IMR-90 (cell line): ENCODE data around the gene RGS9. TPM values are rescaled to one million over a fixed set of nuclear protein-coding genes. Genes with fewer than 3 reads are reported as not detected.
"Not testable (repeated sequence)": the region's sequence is repeated elsewhere in the genome, so short reads cannot be mapped to it uniquely, and the experiment has no call there.

Experiments
- ATAC-seq: fragments of 200-7000 bp; cut with Tn5 transposase; 2 replicates; pipeline ENCODE4 v1.9.1; 2020; ENCODE audit warnings: low read depth, mild to moderate bottlenecking, moderate library complexity
- BruUV-seq: library from RNA; stranded (reverse); fragments of 400-500 nt; replicated peaks from 2 replicates; lab custom pipeline; 2021; lab: Mats Ljungman, UMichigan
- CTCF ChIA-PET: fragments of 300-600 bp; formaldehyde crosslinking; extraction: SDS; loops from one replicate; lab custom pipeline; 2021; ENCODE audit warnings: antibody characterized with exemption; lab: Yijun Ruan, JAX
- POLR2A ChIA-PET: fragments of 300-600 bp; sonication (Branson Sonifier 250); formaldehyde crosslinking; loops from one replicate; lab custom pipeline; 2022; ENCODE audit warnings: antibody characterized with exemption; ENCODE audit not compliant: unreplicated experiment; lab: Charles Lee
- DNase-seq: peaks from one replicate; pipeline ENCODE4 v3.0.0; 2013
- H2AFZ ChIP-seq: replicated peaks from 2 replicates; pipeline ENCODE3; 2013; ENCODE audit warnings: low read length, mild to moderate bottlenecking; ENCODE audit not compliant: poor library complexity
- H2AK5ac ChIP-seq: 2 replicates; pipeline ENCODE4 v1.6.1; 2013; ENCODE audit warnings: low read depth, low read length, inconsistent platforms
- H2AK9ac ChIP-seq: replicated peaks from 2 replicates; pipeline ENCODE3; 2013; ENCODE audit warnings: mild to moderate bottlenecking, low read depth, low read length, moderate library complexity; ENCODE audit not compliant: poor library complexity
- H2BK120ac ChIP-seq: 2 replicates; pipeline ENCODE4 v1.6.1; 2013; ENCODE audit warnings: low read depth, low read length, inconsistent platforms
- H2BK15ac ChIP-seq: 3 replicates; pipeline ENCODE4 v1.6.1; 2013; ENCODE audit warnings: low read depth, low read length, inconsistent platforms
- H2BK20ac ChIP-seq: 2 replicates; pipeline ENCODE4 v1.6.1; 2013; ENCODE audit warnings: low read depth, mild to moderate bottlenecking, inconsistent platforms, low read length, moderate library complexity
- H2BK5ac ChIP-seq: 2 replicates; pipeline ENCODE4 v1.6.1; 2013; ENCODE audit warnings: mild to moderate bottlenecking, low read depth, low read length, inconsistent platforms; ENCODE audit not compliant: poor library complexity, severe bottlenecking
- H3K14ac ChIP-seq: replicated peaks from 2 replicates; pipeline ENCODE4 v1.6.1; 2013; ENCODE audit warnings: low read depth, low read length, inconsistent platforms
- H3K18ac ChIP-seq: 2 replicates; pipeline ENCODE4 v1.6.1; 2013; ENCODE audit warnings: low read depth, low read length, control low read depth
- H3K23ac ChIP-seq: 2 replicates; pipeline ENCODE4 v1.6.1; 2013; ENCODE audit warnings: low read depth, low read length, inconsistent platforms
- H3K27ac ChIP-seq: 2 replicates; pipeline ENCODE4 v1.5.1; 2013; ENCODE audit warnings: mild to moderate bottlenecking, control low read depth, low read length; ENCODE audit not compliant: insufficient read depth
- H3K27me3 ChIP-seq: 2 replicates; pipeline ENCODE4 v1.6.1; 2013; ENCODE audit warnings: low read length; ENCODE audit not compliant: control insufficient read depth, insufficient read depth
- H3K36me3 ChIP-seq: 2 replicates; pipeline ENCODE4 v1.6.1; 2013; ENCODE audit warnings: low read length, mixed read lengths; ENCODE audit not compliant: control insufficient read depth, insufficient read depth
- H3K4ac ChIP-seq: 2 replicates; pipeline ENCODE4 v1.6.1; 2013; ENCODE audit warnings: low read depth, low read length, inconsistent platforms
- H3K4me1 ChIP-seq: 2 replicates; pipeline ENCODE4 v1.6.1; 2013; ENCODE audit warnings: low read length, mixed read lengths; ENCODE audit not compliant: control insufficient read depth, insufficient read depth
- H3K4me2 ChIP-seq: 2 replicates; pipeline ENCODE4 v1.6.1; 2013; ENCODE audit warnings: low read depth, mild to moderate bottlenecking, control low read depth, low read length, moderate library complexity
- H3K4me3 ChIP-seq: 2 replicates; pipeline ENCODE4 v1.5.1; 2013; ENCODE audit warnings: low read depth, mild to moderate bottlenecking, control low read depth, low read length, moderate library complexity; ENCODE audit not compliant: insufficient read depth
- H3K56ac ChIP-seq: 2 replicates; pipeline ENCODE4 v1.6.1; 2013; ENCODE audit warnings: low read length, inconsistent platforms; ENCODE audit not compliant: insufficient read depth; ENCODE audit errors: extremely low read depth
- H3K79me1 ChIP-seq, 2 experiments: 2 replicates each; pipeline ENCODE4 v1.6.1; 2013; ENCODE audit warnings: low read length in 2 of 2, inconsistent platforms in 1 of 2, low read depth in 1 of 2
- H3K9ac ChIP-seq: 2 replicates; pipeline ENCODE4 v1.6.1; 2013; ENCODE audit warnings: low read depth, low read length, control low read depth
- H3K9me1 ChIP-seq: 2 replicates; pipeline ENCODE4 v1.6.1; 2013; ENCODE audit warnings: low read length, inconsistent platforms; ENCODE audit not compliant: insufficient read depth
- H3K9me3 ChIP-seq: 2 replicates; pipeline ENCODE4 v1.6.1; 2013; ENCODE audit warnings: low read length; ENCODE audit not compliant: control insufficient read depth, insufficient read depth
- H4K20me1 ChIP-seq: 2 replicates; pipeline ENCODE4 v1.6.1; 2013; ENCODE audit warnings: low read length, inconsistent platforms; ENCODE audit not compliant: insufficient read depth
- H4K5ac ChIP-seq: 2 replicates; pipeline ENCODE4 v1.6.1; 2013; ENCODE audit warnings: mild to moderate bottlenecking, low read depth, low read length, control low read depth
- H4K8ac ChIP-seq, 2 experiments: 2 replicates each; pipeline ENCODE4 v1.6.1; 2013; ENCODE audit warnings: low read depth in 2 of 2, low read length in 2 of 2, control low read depth in 1 of 2, inconsistent platforms in 1 of 2
- H4K91ac ChIP-seq: 2 replicates; pipeline ENCODE4 v1.6.1; 2013; ENCODE audit warnings: low read depth, low read length, inconsistent platforms; ENCODE audit not compliant: insufficient read depth
- WGBS, 2 experiments: methylation state at CpG; one replicate each; pipeline versions ENCODE4 v1.1.5 to v1.1.7; 2013; ENCODE audit warnings: missing lambda C conversion rate in 2 of 2; ENCODE audit not compliant: insufficient read length in 1 of 2; ENCODE audit errors: extremely low coverage in 2 of 2; 5-methylcytosine and 5-hydroxymethylcytosine counted together
- dilution Hi-C: fragments of 300-500 bp; cut with HindIII; formaldehyde crosslinking; loops from one replicate; pipeline ENCODE4 v1.14.3; 2018; ENCODE audit warnings: low sequenced_read_pairs; ENCODE audit not compliant: unreplicated experiment
- in situ Hi-C: fragments of 300-500 bp; cut with MboI; formaldehyde crosslinking; loops from 3 replicates; pipeline ENCODE4 v1.14.3; 2019; ENCODE audit warnings: low sequenced_read_pairs, inconsistent platforms, mixed read lengths
- intact Hi-C: fragments of 100-400 bp; cut with micrococcal nuclease; formaldehyde crosslinking; loops from 2 replicates; pipeline ENCODE4 v1.10.0; 2022
- polyA plus RNA-seq, 3 experiments: library from polyadenylated mRNA; depleted of rRNA; stranded (reverse); fragments of >200 nt; gene quantifications; 2 replicates each; pipeline ENCODE4 v1.2.3, GENCODE V29; 2012; ENCODE audit warnings: low replicate concordance in 1 of 3
- total RNA-seq: library from RNA; depleted of rRNA; stranded (reverse); fragments of >200 nt; gene quantifications from 2 replicates; pipeline ENCODE4 v1.2.3, GENCODE V29; 2012

The RGS9 gene
- total and polyA plus RNA-seq, 2 of the 4 experiments (the other 2 are of a cell fraction): 0.90 to 1.1 TPM

GRCh38 chr17:65180276-65180675 is 43.1 kb downstream of the RGS9 start:
- Histone ChIP-seq H3K4ac (0 out of 2 replicates have a peak overlapping the region, but pooled peaks have one; percentile 88), H2BK120ac (0 out of 2 replicates have a peak overlapping the region, but pooled peaks have one; percentile 26), H2BK15ac (0 out of 3 replicates have a peak overlapping the region, but pooled peaks have one; percentile 69), H3K9me1 (peaks cover 32% of the 10 kb centered on the region), H3K4me1 (peaks cover 19% of the 10 kb centered on the region), H4K91ac (peak overlapping the region; percentile 73)
- WGBS, 2 experiments: 97% methylated on average over 6 of the region's 12 CpGs; no CpG with 5 or more reads in 1 of the 2 experiments
- H3K27me3 ChIP-seq, H3K18ac ChIP-seq, POLR2A ChIA-PET, CTCF ChIA-PET, H3K4me2 ChIP-seq, intact Hi-C loops, H3K9me3 ChIP-seq, H3K27ac ChIP-seq, H2AFZ ChIP-seq, H2BK20ac ChIP-seq, ATAC-seq, H3K9ac ChIP-seq, H4K5ac ChIP-seq, H3K56ac ChIP-seq, H3K36me3 ChIP-seq, H2BK5ac ChIP-seq, H3K23ac ChIP-seq, H4K20me1 ChIP-seq, H3K4me3 ChIP-seq, H3K14ac ChIP-seq, H3K79me1 ChIP-seq, in situ Hi-C loops, H4K8ac ChIP-seq, H2AK5ac ChIP-seq, BruUV-seq, DNase-seq, H2AK9ac ChIP-seq, dilution Hi-C loops: not testable (repeated sequence)

GRCh38 chr17:65180752-65181236 is 43.6 kb downstream of the RGS9 start:
- DNase-seq, H2AK9ac ChIP-seq, H3K18ac ChIP-seq, H2BK120ac ChIP-seq, H3K4me3 ChIP-seq, H3K27ac ChIP-seq, H3K9me3 ChIP-seq, H2BK15ac ChIP-seq, H3K4me2 ChIP-seq, H2BK5ac ChIP-seq, H2BK20ac ChIP-seq, ATAC-seq, dilution Hi-C loops, BruUV-seq, H3K9ac ChIP-seq, CTCF ChIA-PET, H4K5ac ChIP-seq, H3K4ac ChIP-seq, H4K8ac ChIP-seq, H3K79me1 ChIP-seq, H4K20me1 ChIP-seq, in situ Hi-C loops, H3K36me3 ChIP-seq, H4K91ac ChIP-seq, H2AK5ac ChIP-seq, H3K56ac ChIP-seq, H2AFZ ChIP-seq, POLR2A ChIA-PET, intact Hi-C loops, H3K14ac ChIP-seq, H3K27me3 ChIP-seq, H3K23ac ChIP-seq: not testable (repeated sequence)
- Histone ChIP-seq H3K9me1 (peaks cover 29% of the 10 kb centered on the region), H3K4me1 (peaks cover 19% of the 10 kb centered on the region)
- WGBS, 2 experiments: no CpG with 5 or more reads among the region's 4 CpGs
